ENCODE data around the gene ASF1A. TPM values are rescaled to one million over a fixed set of nuclear protein-coding genes. Genes with fewer than 3 reads are reported as not detected.

The ASF1A gene
- total and polyA plus RNA-seq, 12 donors = 11.7 to 27.2 (median 22.0) TPM

- no peak overlapping the region for H3K27ac ChIP-seq
- H3K4me3 ChIP-seq = no peak overlapping the region
- peaks cover 0 to 43% (median 0%) of the 10 kb centered on the region in 9 donors for H3K36me3 ChIP-seq
- DNase-seq (no peak), ATAC-seq (no peak)
- H3K4me1 ChIP-seq = peaks cover 0 to 76% (median 42%) of the 10 kb centered on the region in 9 donors
- no peaks in the 10 kb centered on the region for H3K27me3 ChIP-seq
- intact Hi-C loops (cut with DNase I) = no loop called here
- no peak for TF ChIP-seq CTCF (IDR thresholded peaks at IDR 0.05)
- H3K9me3 ChIP-seq = no peaks in the 10 kb centered on the region
Observed at GRCh38 chr6:118897386-118897785, 3.4 kb downstream of the ASF1A start.

DNA sequence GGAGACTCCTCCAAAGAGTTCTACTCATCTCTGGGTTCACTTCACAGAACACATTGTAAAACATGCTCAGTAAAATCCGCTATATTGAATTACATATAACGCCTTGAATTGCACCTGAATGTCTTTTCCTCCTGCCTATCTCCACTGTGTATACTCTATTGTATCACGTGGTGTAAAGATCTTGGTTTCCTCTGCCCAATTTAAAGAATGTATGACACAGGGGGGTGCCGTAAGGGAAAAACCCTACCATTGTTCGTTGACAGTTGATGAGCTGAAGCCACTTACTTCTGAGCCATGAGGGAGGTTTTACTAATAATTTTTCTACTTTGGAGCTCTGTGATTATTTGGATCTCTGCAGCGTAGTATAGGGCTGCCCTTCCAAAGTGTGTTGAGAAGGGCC, 6.0 kb downstream of the ASF1A start:
- Histone ChIP-seq H3K27ac (no peak overlapping the region), H3K4me1 (peaks cover 0 to 77% (median 42%) of the 10 kb centered on the region in 9 donors), H3K9me3 (no peaks in the 10 kb centered on the region), H3K4me3 (no peak overlapping the region), H3K27me3 (no peaks in the 10 kb centered on the region), H3K36me3 (peaks cover 0 to 68% (median 0%) of the 10 kb centered on the region in 9 donors)
- 77 to 82% methylated on average over 6 of the region's 6 CpGs for WGBS, 2 donors
- intact Hi-C loops (cut with DNase I) = no loop called here
- DNase-seq = no peak
- no peak for ATAC-seq
- no peak for TF ChIP-seq CTCF (IDR thresholded peaks at IDR 0.05)

- peaks cover 0 to 96% (median 14%) of the 10 kb centered on the region in 9 donors for H3K36me3 ChIP-seq
- ATAC-seq = no peak
- H3K27ac ChIP-seq = peak overlapping the region in 2 of 10 donors; percentile 34 to 42
Observed at GRCh38 chr6:118902726-118903125, 8.8 kb downstream of the ASF1A start.

DNA sequence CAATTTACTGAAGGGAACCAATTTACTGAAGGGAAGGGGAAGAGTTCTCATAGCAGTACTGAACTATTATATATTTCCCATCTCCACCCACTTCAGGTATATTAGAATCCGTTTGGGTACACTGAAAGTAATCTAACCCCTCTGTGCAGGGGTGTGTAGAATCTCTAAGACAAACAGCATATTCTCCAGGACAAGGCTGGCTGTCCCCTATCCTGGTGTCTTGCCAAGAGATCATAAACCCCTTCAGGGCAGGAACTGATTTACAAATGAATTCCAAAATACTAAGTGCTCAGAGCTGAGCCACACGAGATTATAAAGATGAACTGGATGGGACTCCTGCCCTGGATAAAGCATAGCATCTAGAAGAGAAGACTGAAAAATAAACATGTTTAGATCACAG, 9.2 kb downstream of the ASF1A start:
- peaks cover 0 to 97% (median 14%) of the 10 kb centered on the region in 9 donors for H3K36me3 ChIP-seq
- peaks cover 0 to 54% (median 28%) of the 10 kb centered on the region in 9 donors for H3K4me1 ChIP-seq
- peak overlapping the region in 2 of 10 donors; percentile 34 to 42 for H3K27ac ChIP-seq

More at GRCh38 chr6:118902726-118903125, 8.8 kb downstream of the ASF1A start:
- Histone ChIP-seq H3K9me3 (no peaks in the 10 kb centered on the region), H3K4me1 (peaks cover 0 to 58% (median 28%) of the 10 kb centered on the region in 9 donors), H3K27me3 (no peaks in the 10 kb centered on the region), H3K4me3 (no peak overlapping the region)
- no peak for DNase-seq
- intact Hi-C loops (cut with DNase I) = no loop called here
- TF ChIP-seq CTCF (IDR thresholded peaks at IDR 0.05) = no peak

More for the DNA sequence above, 9.2 kb downstream of the ASF1A start:
- intact Hi-C loops (cut with DNase I) = no loop called here
- no peak overlapping the region for H3K4me3 ChIP-seq
- ATAC-seq (no peak), DNase-seq (no peak)
- no peak for TF ChIP-seq CTCF (IDR thresholded peaks at IDR 0.05)
- WGBS, 2 donors = 63 to 64% methylated on average over 2 of the region's 2 CpGs
- H3K27me3 ChIP-seq = no peaks in the 10 kb centered on the region
- no peaks in the 10 kb centered on the region for H3K9me3 ChIP-seq

Measured in heart right ventricle (tissue), 16 donors.